Astrocyte of the spinal cord (primary cell): ENCODE measurements around the gene MRPL55.

Experiments used
- DNase-seq: peaks from one replicate; pipeline ENCODE4 v3.0.0; 2011; ENCODE audit warnings: low read depth, low spot score
- H3K4me3 ChIP-seq: 2 replicates; pipeline ENCODE4 v1.5.1; 2011; ENCODE audit warnings: low read depth, mild to moderate bottlenecking, low read length, moderate library complexity
- in situ Hi-C: cut with HindIII; loops from 2 replicates; pipeline ENCODE4 v1.10.0; 2017; ENCODE audit warnings: low sequenced_read_pairs
- TF ChIP-seq, protein P1 (sequence below): IDR thresholded peaks from 2 replicates; pipeline ENCODE4 v1.5.1; 2012; ENCODE audit warnings: low read depth, mild to moderate bottlenecking, low read length, inconsistent platforms

The MRPL55 gene

DNA sequence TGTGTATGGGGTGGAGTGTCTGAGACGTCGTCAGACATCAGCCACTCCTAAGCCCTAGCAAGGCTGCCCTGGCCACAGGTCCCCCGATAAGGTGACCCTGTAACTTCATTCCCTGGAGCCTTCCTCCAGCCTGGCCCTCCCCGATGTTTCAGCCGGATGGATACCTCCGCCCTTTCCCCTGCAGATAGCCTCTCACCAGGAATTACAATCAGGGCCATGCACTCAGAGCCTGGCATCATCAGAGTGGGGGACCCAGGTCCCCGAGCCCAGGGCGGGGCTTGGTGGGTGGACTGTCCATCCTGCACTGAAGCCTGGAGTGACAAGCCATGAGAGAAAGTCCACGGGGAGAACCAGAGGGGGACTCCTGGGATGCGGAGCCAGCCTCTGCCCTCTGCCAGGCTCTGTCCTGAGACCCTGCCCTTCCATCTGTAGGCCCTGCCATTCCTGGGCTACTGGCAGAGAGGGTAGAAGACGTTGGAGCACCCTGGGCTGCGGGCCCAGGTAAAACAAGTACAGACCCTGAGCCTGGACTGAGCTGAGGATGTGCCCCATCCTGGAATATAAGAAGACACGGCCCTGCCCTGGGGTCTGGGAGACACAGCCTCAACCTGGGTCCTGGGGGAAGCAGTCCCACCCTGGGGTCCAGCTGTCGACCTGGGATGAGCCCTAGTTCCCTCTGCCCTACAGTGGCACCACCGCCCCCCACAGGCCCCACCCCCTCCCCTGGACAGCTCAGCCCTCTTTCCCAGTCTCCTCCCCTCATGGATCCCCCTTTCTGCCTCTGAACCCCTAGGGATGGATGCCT lies 43.4 kb downstream of the MRPL55 start:
- in situ Hi-C loops = no loop called here
- DNase-seq = no peak
- no peak overlapping the region for H3K4me3 ChIP-seq
- TF ChIP-seq, protein P1, sequence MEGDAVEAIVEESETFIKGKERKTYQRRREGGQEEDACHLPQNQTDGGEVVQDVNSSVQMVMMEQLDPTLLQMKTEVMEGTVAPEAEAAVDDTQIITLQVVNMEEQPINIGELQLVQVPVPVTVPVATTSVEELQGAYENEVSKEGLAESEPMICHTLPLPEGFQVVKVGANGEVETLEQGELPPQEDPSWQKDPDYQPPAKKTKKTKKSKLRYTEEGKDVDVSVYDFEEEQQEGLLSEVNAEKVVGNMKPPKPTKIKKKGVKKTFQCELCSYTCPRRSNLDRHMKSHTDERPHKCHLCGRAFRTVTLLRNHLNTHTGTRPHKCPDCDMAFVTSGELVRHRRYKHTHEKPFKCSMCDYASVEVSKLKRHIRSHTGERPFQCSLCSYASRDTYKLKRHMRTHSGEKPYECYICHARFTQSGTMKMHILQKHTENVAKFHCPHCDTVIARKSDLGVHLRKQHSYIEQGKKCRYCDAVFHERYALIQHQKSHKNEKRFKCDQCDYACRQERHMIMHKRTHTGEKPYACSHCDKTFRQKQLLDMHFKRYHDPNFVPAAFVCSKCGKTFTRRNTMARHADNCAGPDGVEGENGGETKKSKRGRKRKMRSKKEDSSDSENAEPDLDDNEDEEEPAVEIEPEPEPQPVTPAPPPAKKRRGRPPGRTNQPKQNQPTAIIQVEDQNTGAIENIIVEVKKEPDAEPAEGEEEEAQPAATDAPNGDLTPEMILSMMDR = no peak

DNA sequence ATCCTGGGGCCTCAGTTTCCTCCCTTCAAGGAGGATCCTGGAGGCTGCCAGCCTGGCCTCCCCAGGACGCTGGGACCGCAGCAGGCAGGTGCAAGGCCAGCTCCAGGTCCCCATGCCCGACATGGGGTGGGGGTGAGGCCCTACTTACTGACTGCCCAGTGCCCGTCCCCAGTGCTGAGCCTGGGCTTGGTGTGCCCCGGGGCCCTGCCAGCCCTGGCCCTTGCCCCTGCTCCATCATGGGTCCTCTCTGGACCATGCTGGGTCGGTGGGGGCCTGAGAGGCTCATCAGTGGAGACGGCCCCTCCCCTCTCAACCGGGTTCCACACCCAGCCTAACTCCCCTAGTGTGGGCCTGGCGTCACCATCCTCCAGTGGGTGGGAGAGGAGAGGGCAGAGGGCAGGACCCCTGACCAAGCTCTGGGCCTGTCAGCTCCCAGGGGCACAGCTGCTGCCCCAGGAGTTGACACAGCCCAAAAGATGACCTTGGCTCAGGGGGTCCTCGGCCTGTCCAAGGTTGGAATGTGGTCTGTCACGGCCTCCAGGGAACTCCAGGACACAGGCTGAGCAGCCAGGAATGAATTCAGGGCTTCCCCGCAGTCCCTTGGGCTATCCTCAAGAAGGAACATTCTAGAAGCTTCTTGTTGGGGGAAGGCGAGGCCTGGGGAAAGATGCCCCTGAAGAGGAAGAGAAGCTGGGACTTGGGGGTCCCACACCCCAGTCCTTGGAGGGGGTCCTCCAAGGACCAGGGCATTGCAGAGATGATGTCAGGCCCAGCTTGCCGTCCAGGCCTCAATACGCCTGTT lies 44.2 kb downstream of the MRPL55 start:
- DNase-seq = no peak
- in situ Hi-C loops = no loop called here
- no peak overlapping the region for H3K4me3 ChIP-seq
- TF ChIP-seq, protein P1 = no peak

DNA sequence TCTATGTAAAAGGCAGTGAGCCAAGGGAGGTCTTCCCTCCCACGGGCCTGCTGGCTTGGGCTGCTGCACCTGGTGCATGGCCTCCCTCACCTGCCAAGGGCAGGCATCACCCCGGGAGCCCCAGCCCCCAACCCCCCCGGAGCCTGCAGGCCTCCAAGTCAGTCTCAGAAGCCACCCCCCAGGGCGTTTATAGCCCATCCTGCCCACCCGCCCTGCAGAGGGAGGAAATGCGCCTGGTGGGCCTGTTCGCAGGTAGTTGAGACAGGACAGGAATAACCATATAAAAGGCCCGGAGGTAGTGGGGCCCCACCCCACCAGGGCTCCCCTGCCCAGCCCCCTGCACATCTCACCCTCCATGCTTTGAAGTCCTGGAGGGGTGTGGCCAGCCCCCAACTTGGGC lies 44.8 kb downstream of the MRPL55 start:
- no peak overlapping the region for H3K4me3 ChIP-seq
- DNase-seq = no peak
- TF ChIP-seq, protein P1 = no peak
- in situ Hi-C loops = no loop called here

DNA sequence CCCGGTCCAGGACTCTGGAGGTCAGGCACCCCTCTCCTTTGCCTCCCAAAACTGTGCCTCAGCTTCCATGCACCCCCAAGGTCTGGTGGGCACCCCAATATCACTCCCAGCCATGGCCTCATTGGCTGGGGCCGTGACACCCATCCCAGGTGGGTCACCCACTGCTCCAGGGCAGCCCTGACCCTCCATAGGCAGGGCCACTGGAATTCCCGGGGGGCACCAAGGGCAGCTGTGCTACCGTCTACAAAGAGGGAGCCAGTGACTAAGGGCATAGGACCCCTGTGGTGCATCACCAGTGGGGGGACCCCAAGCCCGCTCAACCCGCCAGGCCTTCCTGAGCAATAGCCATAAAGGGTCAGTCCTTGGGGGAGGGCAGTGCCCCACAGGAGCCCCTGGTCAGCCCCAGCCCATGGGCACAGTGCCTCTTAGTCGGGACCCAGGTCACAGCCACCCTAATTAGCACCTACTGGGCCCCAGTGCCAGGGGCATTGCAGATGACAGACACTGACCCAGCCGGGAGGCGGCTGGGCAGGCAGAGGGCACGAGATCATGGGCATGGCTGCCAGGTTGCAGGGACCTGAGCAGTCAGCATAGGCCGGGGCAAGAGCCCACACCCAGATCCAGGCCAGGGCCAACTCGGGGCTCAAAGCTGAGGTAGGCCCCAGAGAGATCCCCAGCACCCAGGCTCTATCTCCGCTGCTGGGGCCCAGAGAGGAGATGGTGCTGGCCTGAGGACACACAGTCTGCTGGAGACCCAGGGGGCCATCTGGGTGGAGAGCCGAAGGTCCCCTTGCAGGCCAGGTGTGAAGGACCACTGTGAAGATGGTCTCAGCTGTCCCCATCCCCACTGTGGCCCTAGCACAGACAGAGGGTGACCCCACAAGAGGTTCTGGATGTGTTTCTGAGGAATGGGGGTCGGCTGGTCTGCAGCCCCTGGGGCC lies 45.6 kb downstream of the MRPL55 start:
- no peak overlapping the region for H3K4me3 ChIP-seq
- in situ Hi-C loops = no loop called here
- no peak for DNase-seq
- TF ChIP-seq, protein P1 = no peak

DNA sequence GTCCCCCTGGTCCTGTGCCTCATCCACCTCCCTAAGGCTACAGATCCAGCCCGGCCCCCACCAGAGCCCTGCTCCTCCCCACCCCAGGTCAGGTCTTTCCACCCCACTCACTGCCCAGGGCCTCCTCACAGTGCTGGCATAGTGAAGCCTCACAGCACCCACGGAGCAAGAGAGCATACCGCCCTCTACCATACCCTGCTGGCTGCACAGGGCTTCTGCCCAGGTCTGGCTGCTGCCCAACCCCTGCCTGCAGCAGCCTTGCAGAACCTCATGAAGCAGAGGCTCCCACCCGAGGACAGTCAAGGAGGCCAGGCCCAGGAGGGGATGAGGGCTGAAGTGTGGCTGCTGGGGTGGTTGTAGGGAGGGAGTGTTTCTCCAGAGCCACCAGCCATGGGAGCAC lies 46.3 kb downstream of the MRPL55 start:
- in situ Hi-C loops = no loop called here
- TF ChIP-seq, protein P1 = no peak
- DNase-seq = no peak
- no peak overlapping the region for H3K4me3 ChIP-seq

DNA sequence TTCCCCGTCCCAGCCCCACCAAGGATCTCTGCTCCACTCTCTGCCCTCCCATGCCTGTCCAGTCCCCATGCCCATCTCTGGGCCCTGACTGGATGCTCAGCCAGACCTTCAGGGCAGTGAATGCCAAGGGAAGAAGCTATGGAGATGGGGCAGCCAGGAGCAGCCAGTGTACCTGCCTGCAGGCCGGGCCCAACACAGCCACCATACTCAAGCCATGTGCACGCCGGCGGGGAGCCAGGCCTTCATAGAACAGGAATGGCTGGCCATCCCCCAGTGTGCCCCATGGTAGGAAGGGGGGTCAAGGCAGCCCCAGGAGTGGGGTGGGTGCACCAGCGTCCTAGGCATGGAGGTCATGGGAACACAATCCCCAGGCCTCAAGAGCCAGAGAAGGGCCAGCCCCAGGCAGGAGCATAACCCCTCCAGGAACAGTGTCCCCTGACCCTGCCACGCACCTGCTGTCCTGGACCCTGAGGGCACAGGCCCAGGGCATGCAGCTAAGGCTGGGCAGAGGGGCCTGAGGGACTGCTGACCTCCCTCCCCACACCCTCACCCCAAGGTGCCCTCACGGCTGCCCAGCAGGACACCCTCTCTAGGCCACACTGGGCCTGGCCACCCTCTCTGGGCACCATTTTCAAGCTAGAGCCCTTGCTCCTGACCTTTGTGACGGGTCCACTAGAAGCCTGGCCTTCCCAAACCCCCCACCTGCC lies 46.9 kb downstream of the MRPL55 start:
- no peak for DNase-seq
- in situ Hi-C loops = no loop called here
- TF ChIP-seq, protein P1 = no peak
- no peak overlapping the region for H3K4me3 ChIP-seq
